OCI-LY7 (cell line): ENCODE data around the gene MCF2L2. TPM values are rescaled to one million over a fixed set of nuclear protein-coding genes. Genes with fewer than 3 reads are reported as not detected.

Experiments used
- BruUV-seq: library from RNA; stranded (reverse); fragments of 400-500 nt; replicated peaks from 2 replicates; lab custom pipeline; 2021; lab: Mats Ljungman, UMichigan
- CTCF ChIA-PET: fragments of 300-600 bp; sonication (Branson Sonifier 250); formaldehyde crosslinking; loops from one replicate; lab custom pipeline; 2022; ENCODE audit warnings: antibody characterized with exemption; ENCODE audit not compliant: unreplicated experiment; lab: Charles Lee
- POLR2A ChIA-PET: fragments of 300-600 bp; sonication (Branson Sonifier 250); formaldehyde crosslinking; loops from one replicate; lab custom pipeline; 2022; ENCODE audit warnings: antibody characterized with exemption; lab: Charles Lee
- DNase-seq: peaks from one replicate; pipeline ENCODE4 v3.0.0-alpha.2; 2015; ENCODE audit warnings: low spot score
- H2AFZ ChIP-seq: fragments of 200-600 bp; sonication (generic), shearing (Covaris generic); 2 replicates; pipeline ENCODE4 v1.6.1; 2014; ENCODE audit warnings: mild to moderate bottlenecking, antibody characterized with exemption, low read length, moderate library complexity
- H3K27ac ChIP-seq: fragments of 200-600 bp; sonication (generic); 2 replicates; pipeline ENCODE4 v1.5.1; 2014; ENCODE audit warnings: mixed run types, low read depth, mild to moderate bottlenecking, moderate library complexity, low read length, inconsistent platforms; ENCODE audit not compliant: poor library complexity, severe bottlenecking
- H3K36me3 ChIP-seq: fragments of 200-600 bp; sonication (generic); 2 replicates; pipeline ENCODE4 v1.6.1; 2014; ENCODE audit warnings: mild to moderate bottlenecking, antibody characterized with exemption, low read length, moderate library complexity, mixed read lengths; ENCODE audit not compliant: insufficient read depth
- H3K4me1 ChIP-seq: fragments of 200-600 bp; sonication (generic); 2 replicates; pipeline ENCODE4 v1.5.1; 2014; ENCODE audit warnings: mild to moderate bottlenecking, low read length; ENCODE audit not compliant: insufficient read depth, poor library complexity, severe bottlenecking
- H3K4me2 ChIP-seq: fragments of 200-600 bp; sonication (generic); 2 replicates; pipeline ENCODE4 v1.6.1; 2014; ENCODE audit warnings: mild to moderate bottlenecking, low read length
- H3K4me3 ChIP-seq: fragments of 200-600 bp; sonication (generic); 2 replicates; pipeline ENCODE4 v1.5.1; 2014; ENCODE audit warnings: mild to moderate bottlenecking, low read depth, low read length; ENCODE audit not compliant: poor library complexity, severe bottlenecking
- H3K79me2 ChIP-seq: fragments of 200-600 bp; sonication (generic); 2 replicates; pipeline ENCODE4 v1.6.1; 2016; ENCODE audit warnings: low read depth, mild to moderate bottlenecking, low read length, moderate library complexity, mixed read lengths; ENCODE audit not compliant: insufficient read depth
- H3K9me2 ChIP-seq: fragments of 200-600 bp; sonication (generic); 2 replicates; pipeline ENCODE4 v1.6.1; 2016; ENCODE audit warnings: mild to moderate bottlenecking, low read length, mixed read lengths; ENCODE audit not compliant: insufficient read depth
- H3K9me3 ChIP-seq: fragments of 200-600 bp; sonication (generic); 2 replicates; pipeline ENCODE4 v1.6.1; 2014; ENCODE audit warnings: mild to moderate bottlenecking, mixed run types, low read length, mixed read lengths
- H4K20me1 ChIP-seq: fragments of 200-600 bp; sonication (generic); 2 replicates; pipeline ENCODE4 v1.6.1; 2014; ENCODE audit warnings: mild to moderate bottlenecking, antibody characterized with exemption, low read length, moderate library complexity, mixed read lengths; ENCODE audit not compliant: insufficient read depth
- CTCF ChIP-seq: fragments of 200-600 bp; sonication (generic); conservative IDR thresholded peaks from 2 replicates; pipeline ENCODE4 v1.5.1; 2014; ENCODE audit warnings: mild to moderate bottlenecking, antibody characterized with exemption, low read length, moderate library complexity, mixed read lengths
- EZH2phosphoT487 ChIP-seq: fragments of 200-600 bp; sonication (generic); IDR thresholded peaks from 2 replicates; pipeline ENCODE4 v1.6.1; 2018; ENCODE audit warnings: low read depth, borderline replicate concordance, mild to moderate bottlenecking, mixed run types, antibody characterized with exemption, low read length, moderate library complexity, mixed read lengths
- intact Hi-C: fragments of 100-400 bp; cut with micrococcal nuclease; formaldehyde crosslinking; loops from one replicate; pipeline ENCODE4 v1.10.0; 2022; ENCODE audit not compliant: unreplicated experiment
- total RNA-seq, 2 experiments: library from RNA; depleted of rRNA in 1 of 2; stranded (reverse); fragments of >200 nt in 1 of 2; shearing (Covaris generic) in 1 of 2; gene quantifications; 2 replicates each; pipeline ENCODE4 v1.2.3, GENCODE V29; 2014 to 2022

MCF2L2 gene
- total RNA-seq, 2 experiments from 2014 or later = 6.6 to 8.0 TPM

- Histone ChIP-seq H3K4me3 (no peak overlapping the region), H4K20me1 (no peaks in the 10 kb centered on the region), H3K4me2 (no peak overlapping the region), H3K9me2 (no peaks in the 10 kb centered on the region), H2AFZ (no peak overlapping the region), H3K27ac (no peak overlapping the region), H3K9me3 (no peaks in the 10 kb centered on the region), H3K79me2 (no peaks in the 10 kb centered on the region), H3K4me1 (no peaks in the 10 kb centered on the region), H3K36me3 (no peaks in the 10 kb centered on the region)
- BruUV-seq = no TSS peak
- intact Hi-C loops = no loop called here
- TF ChIP-seq CTCF (no peak), EZH2phosphoT487 (no peak)
- ChIA-PET POLR2A (interaction anchor here (1.1 kb wide), 1 partner anchor 478 kb away, joined by 3 read pairs; no protein-coding TSS in a partner anchor), CTCF (interaction anchor here (0.6 kb wide), 1 partner anchor 907 kb away, joined by 3 read pairs; no protein-coding TSS in a partner anchor)
- DNase-seq = no peak
Measured at GRCh38 chr3:183301937-183302580, 126.4 kb downstream of the MCF2L2 start.

GRCh38 chr3:183300996-183301562, 127.3 kb downstream of the MCF2L2 start:
- no peak for TF ChIP-seq EZH2phosphoT487
- TF ChIP-seq CTCF = no peak
- no peak overlapping the region for H3K4me2 ChIP-seq
- ChIA-PET POLR2A (interaction anchor here (1.1 kb wide), 1 partner anchor 479 kb away, joined by 3 read pairs; no protein-coding TSS in a partner anchor), CTCF (no interaction called here)
- no peaks in the 10 kb centered on the region for H3K79me2 ChIP-seq
- H3K36me3 ChIP-seq = no peaks in the 10 kb centered on the region
- no peak for DNase-seq
- no peaks in the 10 kb centered on the region for H4K20me1 ChIP-seq
- no TSS peak for BruUV-seq
- no peaks in the 10 kb centered on the region for H3K4me1 ChIP-seq
- H3K9me2 ChIP-seq = no peaks in the 10 kb centered on the region
- H2AFZ ChIP-seq = no peak overlapping the region
- no peak overlapping the region for H3K4me3 ChIP-seq
- H3K9me3 ChIP-seq = no peaks in the 10 kb centered on the region
- no peak overlapping the region for H3K27ac ChIP-seq
- intact Hi-C loops = no loop called here

GRCh38 chr3:183299976-183300375, 128.4 kb downstream of the MCF2L2 start:
- Histone ChIP-seq H3K4me3 (no peak overlapping the region), H3K9me3 (no peaks in the 10 kb centered on the region), H2AFZ (no peak overlapping the region), H3K9me2 (no peaks in the 10 kb centered on the region), H3K27ac (no peak overlapping the region), H3K4me2 (no peak overlapping the region), H3K79me2 (no peaks in the 10 kb centered on the region), H3K36me3 (no peaks in the 10 kb centered on the region), H3K4me1 (no peaks in the 10 kb centered on the region), H4K20me1 (no peaks in the 10 kb centered on the region)
- no peak for DNase-seq
- ChIA-PET CTCF (no interaction called here), POLR2A (no interaction called here)
- no TSS peak for BruUV-seq
- intact Hi-C loops = no loop called here
- TF ChIP-seq CTCF = no peak
- no peak for TF ChIP-seq EZH2phosphoT487
